ENCODE measurements around the gene MPHOSPH6.
"Not testable (repeated sequence)": the region's sequence is repeated elsewhere in the genome, so short reads cannot be mapped to it uniquely, and the experiment has no call there.

The MPHOSPH6 gene

GRCh38 chr16:82176204-82176603 lies 6.2 kb upstream of the MPHOSPH6 start:
- in situ Hi-C loops (cut with MboI; ENCODE audit: low sequenced_read_pairs): no loop called here

- in situ Hi-C loops (cut with MboI; ENCODE audit: low sequenced_read_pairs): no loop called here
These were observed 5.6 kb upstream of the MPHOSPH6 start for GRCh38 chr16:82175627-82176026.

GRCh38 chr16:82167670-82168069 lies 2.4 kb downstream of the MPHOSPH6 start:
- in situ Hi-C loops (cut with MboI; ENCODE audit: low sequenced_read_pairs): no loop called here

GRCh38 chr16:82160226-82160625 lies 9.8 kb downstream of the MPHOSPH6 start:
- in situ Hi-C loops (cut with MboI; ENCODE audit: low sequenced_read_pairs): no loop called here

- in situ Hi-C loops (cut with MboI; ENCODE audit: low sequenced_read_pairs): no loop called here
These were observed 12.2 kb downstream of the MPHOSPH6 start for GRCh38 chr16:82157836-82158235.

GRCh38 chr16:82157534-82157812 lies 12.6 kb downstream of the MPHOSPH6 start:
- in situ Hi-C loops (cut with MboI; ENCODE audit: low sequenced_read_pairs): no loop called here

GRCh38 chr16:82156761-82157533 lies 13.1 kb downstream of the MPHOSPH6 start:
- in situ Hi-C loops (cut with MboI; ENCODE audit: low sequenced_read_pairs): no loop called here

- in situ Hi-C loops (cut with MboI; ENCODE audit: low sequenced_read_pairs): no loop called here
These were observed 17.3 kb downstream of the MPHOSPH6 start for GRCh38 chr16:82152641-82153112.

GRCh38 chr16:82152196-82152595 lies 17.8 kb downstream of the MPHOSPH6 start:
- in situ Hi-C loops (cut with MboI; ENCODE audit: low sequenced_read_pairs): no loop called here

GRCh38 chr16:82150549-82150948 lies 19.5 kb downstream of the MPHOSPH6 start:
- in situ Hi-C loops (cut with MboI; ENCODE audit: low sequenced_read_pairs): no loop called here

- in situ Hi-C loops (cut with MboI; ENCODE audit: low sequenced_read_pairs): no loop called here
These were observed 20.5 kb downstream of the MPHOSPH6 start for GRCh38 chr16:82149536-82149935.

GRCh38 chr16:82147546-82147945 lies 22.5 kb downstream of the MPHOSPH6 start:
- in situ Hi-C loops (cut with MboI; ENCODE audit: low sequenced_read_pairs): no loop called here

- in situ Hi-C loops (cut with MboI; ENCODE audit: low sequenced_read_pairs): no loop called here
These were observed 23.1 kb downstream of the MPHOSPH6 start for GRCh38 chr16:82146957-82147356.

- in situ Hi-C loops (cut with MboI; ENCODE audit: low sequenced_read_pairs): no loop called here
These were observed 23.5 kb downstream of the MPHOSPH6 start for GRCh38 chr16:82146556-82146955.

- in situ Hi-C loops (cut with MboI; ENCODE audit: low sequenced_read_pairs): not testable (repeated sequence)
These were observed 30.8 kb downstream of the MPHOSPH6 start for GRCh38 chr16:82139286-82139571.

- in situ Hi-C loops (cut with MboI; ENCODE audit: low sequenced_read_pairs): no loop called here
These were observed 31.3 kb downstream of the MPHOSPH6 start for GRCh38 chr16:82138478-82139285.

GRCh38 chr16:82137822-82138167 lies 32.2 kb downstream of the MPHOSPH6 start:
- in situ Hi-C loops (cut with MboI; ENCODE audit: low sequenced_read_pairs): no loop called here

- in situ Hi-C loops (cut with MboI; ENCODE audit: low sequenced_read_pairs): no loop called here
These were observed 32.8 kb downstream of the MPHOSPH6 start for GRCh38 chr16:82136956-82137821.

GRCh38 chr16:82135844-82136243 lies 34.2 kb downstream of the MPHOSPH6 start:
- in situ Hi-C loops (cut with MboI; ENCODE audit: low sequenced_read_pairs): no loop called here

GRCh38 chr16:82134846-82135245 lies 35.2 kb downstream of the MPHOSPH6 start:
- in situ Hi-C loops (cut with MboI; ENCODE audit: low sequenced_read_pairs): no loop called here

GRCh38 chr16:82133798-82134197 lies 36.2 kb downstream of the MPHOSPH6 start:
- in situ Hi-C loops (cut with MboI; ENCODE audit: low sequenced_read_pairs): no loop called here

GRCh38 chr16:82129881-82130280 lies 40.1 kb downstream of the MPHOSPH6 start:
- in situ Hi-C loops (cut with MboI; ENCODE audit: low sequenced_read_pairs): no loop called here
